GM21576 (cell line): Measurements from ENCODE around the gene PTPRJ.
"Not testable (repeated sequence)": the region's sequence is repeated elsewhere in the genome, so short reads cannot be mapped to it uniquely, and the experiment has no call there.

Source experiments
- ATAC-seq: cut with Tn5 transposase; IDR thresholded peaks from one replicate; pipeline ENCODE4 v1.9.1; 2021; ENCODE audit warnings: mild to moderate bottlenecking, moderate library complexity; ENCODE audit not compliant: unreplicated experiment

The PTPRJ gene

GRCh38 chr11:48014917-48015316, 34.6 kb downstream of the PTPRJ start:
- ATAC-seq, result no peak

- ATAC-seq, result no peak
These were observed 36.9 kb downstream of the PTPRJ start for GRCh38 chr11:48017105-48017830.

- no peak for ATAC-seq
These were observed 37.6 kb downstream of the PTPRJ start for GRCh38 chr11:48017831-48018527.

GRCh38 chr11:48018528-48019216, 38.3 kb downstream of the PTPRJ start:
- no peak for ATAC-seq

GRCh38 chr11:48019217-48019584, 38.8 kb downstream of the PTPRJ start:
- ATAC-seq, result no peak

- no peak for ATAC-seq
These were observed 39.2 kb downstream of the PTPRJ start for GRCh38 chr11:48019595-48019994.

- ATAC-seq, result peak; percentile 76
These were observed 39.9 kb downstream of the PTPRJ start for GRCh38 chr11:48020092-48020755.

- not testable (repeated sequence) for ATAC-seq
These were observed 41.0 kb downstream of the PTPRJ start for GRCh38 chr11:48021201-48021820.

- no peak for ATAC-seq
These were observed 42.1 kb downstream of the PTPRJ start for GRCh38 chr11:48022445-48022844.

GRCh38 chr11:48023608-48024007, 43.2 kb downstream of the PTPRJ start:
- ATAC-seq, result not testable (repeated sequence)

GRCh38 chr11:48024635-48025071, 44.3 kb downstream of the PTPRJ start:
- no peak for ATAC-seq

- ATAC-seq, result no peak
These were observed 45.1 kb downstream of the PTPRJ start for GRCh38 chr11:48025293-48025983.

- ATAC-seq, result no peak
These were observed 45.6 kb downstream of the PTPRJ start for GRCh38 chr11:48025984-48026340.

- ATAC-seq, result no peak
These were observed 48.7 kb downstream of the PTPRJ start for GRCh38 chr11:48028914-48029680.

- no peak for ATAC-seq
These were observed 49.4 kb downstream of the PTPRJ start for GRCh38 chr11:48029681-48030290.

GRCh38 chr11:48031602-48032001, 51.2 kb downstream of the PTPRJ start:
- peak; percentile 23 for ATAC-seq

- no peak for ATAC-seq
These were observed 52.4 kb downstream of the PTPRJ start for GRCh38 chr11:48032721-48033120.

- no peak for ATAC-seq
These were observed 53.6 kb downstream of the PTPRJ start for GRCh38 chr11:48033918-48034341.
